ENCODE results near the gene CALN1.
"Not testable (repeated sequence)": the region's sequence is repeated elsewhere in the genome, so short reads cannot be mapped to it uniquely, and the experiment has no call there.

Gene CALN1

DNA sequence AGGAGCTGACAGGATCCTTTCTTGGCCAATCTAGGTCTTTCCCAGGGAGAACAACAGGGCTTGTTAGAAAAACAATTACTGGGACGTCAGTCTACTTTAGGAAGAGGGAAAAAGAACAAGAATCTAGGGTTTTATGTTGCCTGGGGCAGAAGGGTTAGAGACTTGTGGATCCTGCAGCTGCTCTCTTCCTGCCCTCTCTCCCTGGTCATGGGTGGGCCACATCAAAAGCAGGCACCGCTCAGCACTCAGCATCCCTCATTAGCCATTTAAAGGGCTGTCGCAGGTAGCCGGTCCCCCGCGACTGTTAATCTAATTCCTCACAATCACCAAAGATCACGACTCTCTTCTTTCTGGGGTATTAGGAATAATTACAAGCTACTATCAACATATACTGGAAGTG is 631.9 kb downstream of the CALN1 start:
- DNase-seq, result no peak

GRCh38 chr7:71777278-71777677 is 634.9 kb downstream of the CALN1 start:
- DNase-seq, result no peak

DNA sequence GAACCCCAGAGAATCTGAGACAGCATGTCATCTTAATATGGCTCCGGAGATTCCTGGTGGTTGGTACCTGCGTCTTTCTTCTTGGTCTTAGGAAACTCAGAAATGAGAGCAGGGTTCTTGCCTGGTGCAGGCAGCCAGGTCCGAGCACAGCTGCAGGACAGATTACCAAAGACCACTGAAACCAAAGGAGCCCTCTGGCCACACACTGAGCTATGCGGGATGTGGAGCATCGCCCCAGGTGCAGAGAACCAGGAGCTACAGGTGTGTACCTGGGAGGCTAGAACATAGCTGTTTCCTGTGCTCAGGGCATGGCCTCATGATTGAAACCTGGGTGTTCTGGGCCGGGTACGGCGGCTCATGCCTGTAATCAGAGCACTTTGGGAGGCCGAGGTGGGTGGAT is 635.4 kb downstream of the CALN1 start:
- no peak for DNase-seq

DNA sequence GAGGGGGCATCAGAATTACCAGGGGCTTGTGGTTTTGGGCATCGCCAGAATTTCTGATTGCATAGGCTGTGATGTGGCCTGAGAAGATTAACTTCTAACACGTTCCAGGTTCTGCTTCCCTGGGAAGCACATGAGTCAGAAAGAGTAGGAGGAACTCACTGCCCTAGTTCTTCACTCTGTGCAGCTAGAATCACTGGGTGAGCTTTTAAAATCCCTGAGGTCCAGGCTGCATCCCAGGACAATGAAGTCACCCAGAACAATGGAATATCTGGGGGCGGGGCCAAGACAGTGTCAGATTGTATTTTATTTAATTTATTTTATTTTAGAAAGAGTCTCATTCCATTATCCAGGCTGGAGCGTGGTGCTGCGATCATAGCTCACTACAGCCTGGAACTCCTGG is 636.5 kb downstream of the CALN1 start:
- peak; percentile 93 for DNase-seq

DNA sequence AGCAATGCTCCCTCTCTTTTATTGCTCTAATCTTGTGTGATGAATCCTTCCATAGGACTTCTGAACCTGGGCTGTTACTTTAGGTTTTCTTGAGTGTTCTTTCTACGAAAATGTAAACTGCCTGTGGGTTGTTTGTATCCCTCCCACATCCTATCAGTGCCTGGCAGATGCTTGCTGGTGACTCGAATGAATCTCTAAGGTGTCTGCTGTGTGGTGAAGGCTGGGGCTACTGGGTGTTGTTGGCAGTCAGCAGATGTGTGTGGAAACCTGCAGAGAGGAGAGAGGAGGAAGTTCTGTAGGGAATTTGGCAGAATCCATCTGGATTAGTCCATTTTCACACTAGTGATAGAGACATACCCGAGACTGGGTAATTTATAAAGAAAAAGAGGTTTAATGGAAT is 639.4 kb downstream of the CALN1 start:
- no peak for DNase-seq

GRCh38 chr7:71770269-71770907 is 641.8 kb downstream of the CALN1 start:
- peak; percentile 79 for DNase-seq

- peak; percentile 73 for DNase-seq
These were observed 642.8 kb downstream of the CALN1 start for GRCh38 chr7:71769326-71769725.

DNA sequence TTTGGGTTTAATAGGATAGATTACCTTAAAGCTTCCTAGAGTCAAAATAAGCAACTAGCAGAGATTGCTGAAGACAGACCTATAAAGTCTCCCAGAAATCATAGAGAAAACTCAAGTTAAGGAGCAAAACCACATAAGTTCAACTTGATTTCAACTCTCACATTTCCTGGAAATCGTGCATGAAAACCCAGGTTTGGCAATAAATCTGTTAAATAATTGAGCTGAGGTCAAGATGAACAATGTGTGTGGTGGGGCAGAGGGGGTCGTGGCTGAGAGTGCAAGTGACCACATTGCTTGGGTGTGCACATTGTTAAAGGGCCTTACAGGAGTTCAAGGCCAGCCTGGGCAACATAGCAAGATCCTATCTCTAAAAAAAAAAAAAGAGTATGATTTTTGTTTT is 643.7 kb downstream of the CALN1 start:
- peak; percentile 94 for DNase-seq

GRCh38 chr7:71766016-71766415 is 646.1 kb downstream of the CALN1 start:
- DNase-seq, result peak; percentile 86

GRCh38 chr7:71761336-71761735 is 650.8 kb downstream of the CALN1 start:
- DNase-seq, result no peak

- DNase-seq, result no peak
These were observed 657.3 kb downstream of the CALN1 start for GRCh38 chr7:71754828-71755227.

GRCh38 chr7:71753956-71754664 is 658.0 kb downstream of the CALN1 start:
- peak; percentile 67 for DNase-seq

GRCh38 chr7:71753236-71753635 is 658.9 kb downstream of the CALN1 start:
- DNase-seq, result no peak

GRCh38 chr7:71752171-71752935 is 659.8 kb downstream of the CALN1 start:
- DNase-seq, result peak; percentile 42

GRCh38 chr7:71750290-71750689 is 661.8 kb downstream of the CALN1 start:
- no peak for DNase-seq

- peak; percentile 46 for DNase-seq
These were observed 666.1 kb downstream of the CALN1 start for GRCh38 chr7:71746006-71746405.

DNA sequence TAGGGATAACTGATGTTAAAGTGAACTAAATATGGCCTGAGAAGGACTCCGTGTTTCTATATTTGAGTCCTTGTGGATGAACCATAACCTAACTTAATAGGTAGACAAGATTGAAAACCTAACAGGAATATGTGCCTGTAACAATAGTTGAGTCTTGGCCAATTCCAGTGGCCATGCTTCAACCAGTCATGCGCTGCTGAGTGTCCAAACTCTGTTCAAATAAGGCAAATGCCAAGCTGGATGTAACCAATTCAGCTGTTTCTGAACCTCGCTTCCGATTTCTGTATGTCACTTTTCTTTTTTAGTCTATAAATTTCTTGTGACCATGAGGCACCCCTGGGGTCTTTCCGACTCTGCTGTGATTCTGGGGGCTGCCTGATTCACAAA is 672.0 kb downstream of the CALN1 start:
- DNase-seq, result no peak

GRCh38 chr7:71739520-71740173 is 672.5 kb downstream of the CALN1 start:
- DNase-seq, result no peak

DNA sequence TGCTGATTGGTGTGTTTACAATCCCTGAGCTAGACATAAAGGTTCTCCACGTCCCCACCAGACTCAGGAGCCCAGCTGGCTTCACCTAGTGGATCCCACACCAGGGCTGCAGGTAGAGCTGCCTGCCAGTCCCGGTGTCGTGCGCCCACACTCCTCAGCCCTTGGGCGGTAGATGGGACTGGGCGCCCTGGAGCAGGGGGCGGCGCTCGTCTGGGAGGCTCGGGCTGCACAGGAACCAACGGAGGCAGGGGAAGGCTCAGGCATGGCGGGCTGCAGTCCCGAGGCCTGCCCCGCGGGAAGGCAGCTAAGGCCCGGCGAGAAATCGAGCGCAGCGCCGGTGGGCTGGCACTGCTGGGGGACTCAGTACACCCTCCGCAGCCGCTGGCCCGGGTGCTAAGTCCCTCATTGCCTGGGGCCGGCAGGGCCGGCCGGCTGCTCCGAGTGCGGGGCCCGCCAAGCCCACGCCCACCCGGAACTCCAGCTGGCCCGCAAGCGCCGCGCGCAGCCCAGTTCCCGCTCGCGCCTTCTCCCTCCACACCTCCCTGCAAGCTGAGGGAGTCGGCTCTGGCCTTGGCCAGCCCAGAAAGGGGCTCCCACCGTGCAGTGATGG is 674.1 kb downstream of the CALN1 start:
- DNase-seq, result not testable (repeated sequence)

DNA sequence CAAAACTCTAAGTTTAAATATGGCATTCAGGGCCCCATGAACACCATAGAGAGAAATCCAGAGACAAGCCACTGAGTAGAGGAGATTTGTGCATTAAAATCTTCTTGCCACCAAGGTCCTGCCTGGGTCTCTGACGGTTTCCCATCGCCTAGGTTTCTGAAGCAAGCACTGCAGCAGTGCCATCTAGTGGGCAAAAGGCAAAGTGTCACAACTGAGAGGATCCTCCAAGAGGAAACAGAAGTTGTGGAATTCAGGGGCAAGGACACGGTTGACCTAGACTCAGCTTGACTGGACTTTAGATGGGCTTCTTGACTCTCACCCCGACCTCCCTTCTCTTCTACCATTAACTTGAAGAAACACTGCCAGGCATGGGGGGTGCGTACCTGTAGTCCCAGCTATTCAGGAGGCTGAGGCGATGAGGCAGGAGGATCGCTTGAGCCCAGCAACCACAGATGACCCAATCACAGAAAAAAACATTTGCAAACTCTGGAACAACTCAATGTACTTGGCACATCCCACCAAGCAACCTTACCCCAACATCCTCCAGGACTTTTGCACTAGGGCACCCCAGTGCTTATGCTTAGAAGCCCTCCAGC is 676.1 kb downstream of the CALN1 start:
- peak; percentile 69 for DNase-seq

DNA sequence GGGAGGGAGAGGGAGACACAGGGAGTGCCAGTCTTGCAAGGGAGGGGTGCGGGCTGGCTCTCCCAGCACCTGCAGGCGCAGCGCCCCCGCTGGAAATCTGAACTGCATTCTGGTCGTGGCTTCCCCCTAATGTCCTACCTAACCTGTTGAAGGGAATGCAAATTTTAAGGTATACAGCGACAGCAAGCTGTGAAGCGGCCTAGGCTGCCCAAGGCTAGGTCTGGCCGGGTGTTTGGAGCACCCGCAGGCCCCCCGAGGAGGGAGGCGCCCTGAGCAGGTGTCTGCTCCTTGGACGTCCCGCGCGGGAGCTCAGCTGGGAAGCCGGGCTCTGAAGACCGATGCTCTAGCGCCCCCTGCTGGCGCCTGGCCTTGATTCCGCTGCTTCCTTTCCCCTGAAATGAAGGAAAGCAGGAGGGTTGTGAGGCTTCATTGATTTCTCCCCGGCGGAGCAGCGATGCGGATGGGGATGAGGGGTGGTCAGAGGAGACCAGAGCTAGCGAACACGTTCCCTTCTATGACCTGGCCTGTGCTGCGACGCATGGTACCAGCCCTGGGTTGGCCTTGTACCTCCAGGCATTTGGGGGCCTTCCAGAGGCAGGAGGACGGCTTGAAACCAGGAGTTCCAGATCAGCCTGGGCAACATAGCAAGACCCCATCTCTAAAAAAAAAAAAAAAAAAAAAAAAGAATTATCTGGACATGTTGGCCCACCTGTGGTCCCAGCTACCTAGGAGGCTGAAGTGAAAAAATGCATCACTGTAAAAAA is 678.8 kb downstream of the CALN1 start:
- DNase-seq, result peak; percentile 69

GRCh38 chr7:71731740-71732139 is 680.4 kb downstream of the CALN1 start:
- DNase-seq, result no peak

All from fibroblast of upper back skin (primary cell).